GM12878 (cell line): Measurements from ENCODE around the gene CD3E. TPM values are rescaled to one million over a fixed set of nuclear protein-coding genes. Genes with fewer than 3 reads are reported as not detected.

Experiments used
- BRCA1 ChIP-seq: IDR thresholded peaks from 2 replicates; pipeline ENCODE4 v1.6.1; 2011; ENCODE audit warnings: low read depth, low read length, improper control_type of control experiment
- CBFB ChIP-seq: IDR thresholded peaks from 2 replicates; pipeline ENCODE4 v1.6.1; 2016; ENCODE audit warnings: antibody characterized with exemption, low read depth
- CHD1 ChIP-seq: IDR thresholded peaks from 2 replicates; pipeline ENCODE4 v1.6.1; 2012; ENCODE audit warnings: low read depth, low read length, improper control_type of control experiment
- CHD2 ChIP-seq: IDR thresholded peaks from 2 replicates; pipeline ENCODE4 v1.6.1; 2011; ENCODE audit warnings: low read depth, low read length, improper control_type of control experiment, borderline replicate concordance
- EGR1 ChIP-seq, 2 experiments: IDR thresholded peaks; 1 replicate in 1 of 2; 2 replicates in 1 of 2; pipeline ENCODE4 v1.6.1; 2011 to 2012; ENCODE audit warnings: low read depth in 2 of 2, low read length in 2 of 2, borderline replicate concordance in 1 of 2, mild to moderate bottlenecking in 1 of 2, moderate library complexity in 1 of 2
- EP300 ChIP-seq, 2 experiments: fragments of 150-350 bp in 1 of 2; IDR thresholded peaks; 2 replicates each; pipeline ENCODE4 v1.6.1; 2011 to 2012; ENCODE audit warnings: low read depth in 2 of 2, low read length in 2 of 2, borderline replicate concordance in 1 of 2, improper control_type of control experiment in 1 of 2, inconsistent platforms in 1 of 2; ENCODE audit not compliant: control insufficient read depth in 1 of 2
- ETV6 ChIP-seq, 2 experiments: fragments of 450-650 bp in 1 of 2; IDR thresholded peaks in 1 of 2; conservative IDR thresholded peaks in 1 of 2; 2 replicates each; pipeline ENCODE4 v1.6.1; 2014; ENCODE audit warnings: antibody characterized with exemption in 1 of 2, borderline replicate concordance in 1 of 2, low read depth in 1 of 2, mild to moderate bottlenecking in 1 of 2, moderate library complexity in 1 of 2
- GABPA ChIP-seq: IDR thresholded peaks from 2 replicates; pipeline ENCODE4 v1.6.1; 2014; ENCODE audit warnings: antibody characterized with exemption, low read depth, mild to moderate bottlenecking, inconsistent platforms
- GATAD2B ChIP-seq: fragments of 450-650 bp; conservative IDR thresholded peaks from 2 replicates; pipeline ENCODE4 v1.6.1; 2017; ENCODE audit warnings: low read depth, mild to moderate bottlenecking, moderate library complexity
- HDGF ChIP-seq: fragments of 450-650 bp; IDR thresholded peaks from 2 replicates; pipeline ENCODE4 v1.6.1; 2016; ENCODE audit warnings: antibody characterized with exemption
- IRF4 ChIP-seq: IDR thresholded peaks from 2 replicates; pipeline ENCODE4 v1.6.1; 2011; ENCODE audit warnings: low read depth, low read length
- JUNB ChIP-seq: IDR thresholded peaks from 2 replicates; pipeline ENCODE4 v1.6.1; 2016; ENCODE audit warnings: antibody characterized with exemption, mild to moderate bottlenecking
- MTA2 ChIP-seq: fragments of 450-650 bp; IDR thresholded peaks from 2 replicates; pipeline ENCODE4 v1.6.1; 2016; ENCODE audit warnings: low read depth, mild to moderate bottlenecking, moderate library complexity
- MYB ChIP-seq: fragments of 150-350 bp; IDR thresholded peaks from 2 replicates; pipeline ENCODE4 v1.6.1; 2014; ENCODE audit warnings: mild to moderate bottlenecking, low read depth, low read length, borderline replicate concordance
- NR2C2 ChIP-seq: IDR thresholded peaks from 2 replicates; pipeline ENCODE4 v1.6.1; 2011; ENCODE audit warnings: borderline replicate concordance, low read depth; ENCODE audit not compliant: control insufficient read depth, insufficient read length
- NRF1 ChIP-seq: conservative IDR thresholded peaks from 2 replicates; pipeline ENCODE4 v1.6.1; 2011; ENCODE audit warnings: mild to moderate bottlenecking, low read depth, low read length, improper control_type of control experiment
- PML ChIP-seq: IDR thresholded peaks from 2 replicates; pipeline ENCODE4 v1.6.1; 2012; ENCODE audit warnings: low read length, inconsistent platforms
- RBBP5 ChIP-seq: fragments of 200-600 bp; sonication (generic); conservative IDR thresholded peaks from 2 replicates; pipeline ENCODE4 v1.6.1; 2016
- RCOR1 ChIP-seq: conservative IDR thresholded peaks from 2 replicates; pipeline ENCODE4 v1.6.1; 2012; ENCODE audit warnings: low read depth, low read length, improper control_type of control experiment
- RELA ChIP-seq: fragments of 450-650 bp; IDR thresholded peaks from 2 replicates; pipeline ENCODE4 v1.8.0; 2014; ENCODE audit warnings: borderline replicate concordance; ENCODE audit not compliant: partially characterized antibody
- RUNX3 ChIP-seq: IDR thresholded peaks from 2 replicates; pipeline ENCODE4 v1.6.1; 2012; ENCODE audit warnings: low read length, inconsistent platforms
- SIN3A ChIP-seq: IDR thresholded peaks from 2 replicates; pipeline ENCODE4 v1.6.1; 2012; ENCODE audit warnings: low read depth, low read length, improper control_type of control experiment
- SIX5 ChIP-seq: IDR thresholded peaks from 2 replicates; pipeline ENCODE4 v1.6.1; 2011; ENCODE audit warnings: mild to moderate bottlenecking, low read depth, low read length, moderate library complexity; ENCODE audit not compliant: severe bottlenecking
- SREBF1 ChIP-seq: IDR thresholded peaks from 2 replicates; pipeline ENCODE4 v1.6.1; 2012; ENCODE audit warnings: mild to moderate bottlenecking, low read length
- SUZ12 ChIP-seq: fragments of 200-600 bp; sonication (generic); IDR thresholded peaks from one replicate; pipeline ENCODE4 v1.6.1; 2018; ENCODE audit warnings: antibody characterized with exemption, mild to moderate bottlenecking; ENCODE audit not compliant: unreplicated experiment
- TAF1 ChIP-seq: IDR thresholded peaks from 2 replicates; pipeline ENCODE4 v1.6.1; 2011; ENCODE audit warnings: mild to moderate bottlenecking, low read depth, low read length, borderline replicate concordance
- TBL1XR1 ChIP-seq: IDR thresholded peaks from 2 replicates; pipeline ENCODE4 v1.6.1; 2012; ENCODE audit warnings: low read depth, low read length, improper control_type of control experiment
- TCF3 ChIP-seq: IDR thresholded peaks from 2 replicates; pipeline ENCODE4 v1.6.1; 2012; ENCODE audit warnings: low read depth, mild to moderate bottlenecking, low read length, borderline replicate concordance; ENCODE audit not compliant: insufficient read depth
- TCF7 ChIP-seq: IDR thresholded peaks from 2 replicates; pipeline ENCODE4 v1.6.1; 2014; ENCODE audit warnings: antibody characterized with exemption, borderline replicate concordance
- ZBED1 ChIP-seq: IDR thresholded peaks from 2 replicates; pipeline ENCODE4 v1.6.1; 2016; ENCODE audit warnings: borderline replicate concordance
- ZNF384 ChIP-seq: IDR thresholded peaks from 2 replicates; pipeline ENCODE4 v1.6.1; 2012; ENCODE audit warnings: low read depth, mild to moderate bottlenecking, low read length, improper control_type of control experiment, borderline replicate concordance
- polyA plus RNA-seq, 11 experiments: library from polyadenylated mRNA; depleted of rRNA in 4 of 11; unstranded in 6 of 11; stranded (reverse) in 5 of 11; fragments of >200 nt; fragmentation: Nextera tagmentation in 4 of 11; fragmentation: Illumina TruSeq in 1 of 11; extraction: Ambion mirVana in 4 of 11; extraction: Trizol in 1 of 11; gene quantifications; 1 replicate in 1 of 11; 2 replicates in 10 of 11; pipeline versions ENCODE4 v1.2.1 to v1.2.3, GENCODE V29; 2011 to 2016; ENCODE audit warnings: inconsistent platforms in 2 of 11, missing spikeins in 2 of 11, low read depth in 1 of 11
- total RNA-seq, 4 experiments: library from RNA; depleted of rRNA in 3 of 4; stranded (reverse); fragments of >200 nt in 3 of 4; fragmentation: Illumina TruSeq in 1 of 4; extraction: Trizol in 1 of 4; gene quantifications; 2 replicates each; pipeline versions ENCODE4 v1.2.1 to v1.2.3, GENCODE V29; 2013 to 2021
- TF ChIP-seq, protein P1 (sequence below): fragments of 450-650 bp; conservative IDR thresholded peaks from 2 replicates; pipeline ENCODE4 v1.6.1; 2017; ENCODE audit warnings: mild to moderate bottlenecking, moderate library complexity

Gene CD3E
- total and polyA plus RNA-seq, 10 of the 15 experiments (the other 5 are each of a cell fraction or from before 2014, with no cell fraction given), result 0.10 to 17.3 (median 3.8) TPM

DNA sequence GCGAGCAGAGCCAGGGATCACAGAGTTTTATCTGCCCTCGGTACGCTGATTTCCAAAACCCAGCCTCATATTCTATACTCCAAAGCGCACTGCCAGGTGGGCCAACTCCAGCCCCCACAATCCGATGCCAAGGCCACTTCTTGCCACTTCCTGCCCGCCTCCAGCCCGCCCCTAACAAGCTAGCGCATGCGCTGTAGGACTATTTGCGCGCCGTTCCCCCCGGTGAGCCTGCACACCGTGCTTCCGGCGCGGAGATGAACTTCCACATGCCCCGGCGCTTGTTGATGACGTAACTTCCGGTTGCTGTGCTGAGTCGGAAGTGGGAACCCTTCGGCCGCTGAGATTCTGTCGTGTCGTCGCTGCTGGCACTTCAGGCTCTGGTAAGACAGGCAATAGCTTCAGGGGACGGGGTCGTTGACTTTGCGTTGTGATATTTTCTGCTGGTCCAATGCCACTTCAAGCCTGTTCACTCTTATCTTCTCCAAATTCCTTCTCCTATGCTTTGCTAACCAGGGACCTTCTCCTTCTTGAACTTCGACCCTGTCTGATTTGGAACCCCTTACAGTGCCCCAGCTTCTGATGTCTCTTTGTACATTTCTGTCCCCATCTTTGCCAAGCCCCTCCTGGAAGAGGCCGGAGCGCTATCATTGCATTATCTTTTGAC, 54.9 kb downstream of the CD3E start, which contains the start of gene UBE4A (continued):
- TF ChIP-seq NR2C2 (no peak), SIN3A (peak; percentile 80; the same call in 1 of the 2 replicates), PML (peak; percentile 92), CBFB (peak; percentile 68; the same call in 1 of the 2 replicates), GABPA (peak; percentile 98), RELA (peak; percentile 60), RUNX3 (no peak), EP300 (IDR thresholded peaks at IDR 0.05; ENCODE audit: borderline replicate concordance in 1 of 2, control insufficient read depth in 1 of 2, low read depth in 2 of 2, low read length in 2 of 2) (peak in 1 of 2 experiments; percentile 56; a peak in 1 of 4 replicates), RBBP5 (no peak), BRCA1 (no peak), RCOR1 (no peak), MYB (no peak), SREBF1 (peak; percentile 40; the same call in 1 of the 2 replicates), SIX5 (peak; percentile 63), JUNB (no peak), GATAD2B (peak; percentile 49; the same call in 1 of the 2 replicates), ZBED1 (no peak), MTA2 (peak; percentile 45; the same call in 1 of the 2 replicates), CHD2 (0 out of 2 replicates have a peak, but pooled peaks have one; percentile 74), CHD1 (0 out of 2 replicates have a peak, but pooled peaks have one; percentile 68), SUZ12 (no peak), TCF3 (0 out of 2 replicates have a peak, but pooled peaks have one; percentile 34), ZNF384 (no peak), TCF7 (no peak), NRF1 (peak; percentile 59), EGR1 (IDR thresholded peaks at IDR 0.05; ENCODE audit: borderline replicate concordance in 1 of 2, low read depth in 2 of 2, low read length in 2 of 2) (no peak), ETV6 (conservative IDR thresholded peaks at IDR 0.05 in 1 of 2, IDR thresholded peaks at IDR 0.05 in 1 of 2; ENCODE audit: borderline replicate concordance in 1 of 2, low read depth in 1 of 2) (peak in 1 of 2 experiments; percentile 77; a peak in 2 of 4 replicates), HDGF (no peak), IRF4 (peak; percentile 62; the same call in 1 of the 2 replicates), TAF1 (peak; percentile 94), TBL1XR1 (peak; percentile 53; the same call in 1 of the 2 replicates)
- TF ChIP-seq, protein P1, sequence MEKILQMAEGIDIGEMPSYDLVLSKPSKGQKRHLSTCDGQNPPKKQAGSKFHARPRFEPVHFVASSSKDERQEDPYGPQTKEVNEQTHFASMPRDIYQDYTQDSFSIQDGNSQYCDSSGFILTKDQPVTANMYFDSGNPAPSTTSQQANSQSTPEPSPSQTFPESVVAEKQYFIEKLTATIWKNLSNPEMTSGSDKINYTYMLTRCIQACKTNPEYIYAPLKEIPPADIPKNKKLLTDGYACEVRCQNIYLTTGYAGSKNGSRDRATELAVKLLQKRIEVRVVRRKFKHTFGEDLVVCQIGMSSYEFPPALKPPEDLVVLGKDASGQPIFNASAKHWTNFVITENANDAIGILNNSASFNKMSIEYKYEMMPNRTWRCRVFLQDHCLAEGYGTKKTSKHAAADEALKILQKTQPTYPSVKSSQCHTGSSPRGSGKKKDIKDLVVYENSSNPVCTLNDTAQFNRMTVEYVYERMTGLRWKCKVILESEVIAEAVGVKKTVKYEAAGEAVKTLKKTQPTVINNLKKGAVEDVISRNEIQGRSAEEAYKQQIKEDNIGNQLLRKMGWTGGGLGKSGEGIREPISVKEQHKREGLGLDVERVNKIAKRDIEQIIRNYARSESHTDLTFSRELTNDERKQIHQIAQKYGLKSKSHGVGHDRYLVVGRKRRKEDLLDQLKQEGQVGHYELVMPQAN, result no peak; the same call in 1 of the 2 replicates
